Upper lobe of left lung (tissue), 6 donors: ENCODE data around the gene MESD. TPM values are rescaled to one million over a fixed set of nuclear protein-coding genes. Genes with fewer than 3 reads are reported as not detected.
"Not testable (repeated sequence)": the region's sequence is repeated elsewhere in the genome, so short reads cannot be mapped to it uniquely, and the experiment has no call there.

ENCODE experiments used
- ATAC-seq, 2 donors: fragments of 200-7000 bp; cut with Tn5 transposase; one replicate each; pipeline ENCODE4 v1.9.1; 2022; ENCODE audit warnings: mild to moderate bottlenecking in 2 of 2, moderate library complexity in 2 of 2; ENCODE audit not compliant: low FRiP score in 2 of 2
- DNase-seq, 2 donors: peaks; one replicate each; pipeline ENCODE4 v3.0.0-alpha.2; 2019 to 2020
- H3K27ac ChIP-seq, 4 donors: fragments of 200-600 bp; sonication (generic); one replicate each; pipeline ENCODE4 v1.5.1; 2016 to 2019
- H3K27me3 ChIP-seq, 4 donors: fragments of 200-600 bp; sonication (generic); one replicate each; pipeline ENCODE4 v1.5.1; 2017 to 2019
- H3K36me3 ChIP-seq, 4 donors: fragments of 200-600 bp; sonication (generic); one replicate each; pipeline ENCODE4 v1.5.1; 2016 to 2019
- H3K4me1 ChIP-seq, 4 donors: fragments of 200-600 bp; sonication (generic); one replicate each; pipeline ENCODE4 v1.5.1; 2018 to 2019
- H3K4me3 ChIP-seq, 4 donors: fragments of 200-600 bp; sonication (generic); one replicate each; pipeline ENCODE4 v1.5.1; 2017 to 2019; ENCODE audit warnings: mild to moderate bottlenecking in 2 of 4, moderate library complexity in 1 of 4
- H3K9me3 ChIP-seq, 4 donors: fragments of 200-600 bp; sonication (generic); one replicate each; pipeline ENCODE4 v1.5.1; 2018 to 2019
- EP300 ChIP-seq, 4 donors: sonication (generic); formaldehyde crosslinking; IDR thresholded peaks; one replicate each; pipeline ENCODE4 v1.5.1; 2017; ENCODE audit warnings: antibody characterized with exemption in 4 of 4, control low read depth in 2 of 4
- POLR2A ChIP-seq, 4 donors: fragments of 450-650 bp; IDR thresholded peaks; one replicate each; pipeline ENCODE4 v1.5.1; 2016 to 2017; ENCODE audit warnings: antibody characterized with exemption in 4 of 4, mild to moderate bottlenecking in 2 of 4
- POLR2AphosphoS5 ChIP-seq, 2 donors: sonication (generic); formaldehyde crosslinking; IDR thresholded peaks; one replicate each; pipeline ENCODE4 v1.5.1; 2017; ENCODE audit warnings: antibody characterized with exemption in 2 of 2
- WGBS, 2 donors: methylation state at CpG; one replicate each; pipeline ENCODE4 v1.1.5; 2017 to 2018; 5-methylcytosine and 5-hydroxymethylcytosine counted together
- total RNA-seq, 6 donors: library from RNA; depleted of rRNA in 4 of 6; stranded (reverse); fragments of >200 nt in 4 of 6; gene quantifications; one replicate each; pipeline versions ENCODE4 v1.1.0 to v1.2.1, GENCODE V29; 2016 to 2021
- TF ChIP-seq, protein P1 (sequence below), 6 experiments: fragments of 450-650 bp in 4 of 6; fragments of 200-600 bp in 2 of 6; sonication (generic) in 2 of 6; IDR thresholded peaks; one replicate each; pipeline ENCODE4 v1.5.1; 2016 to 2019; ENCODE audit warnings: antibody characterized with exemption in 6 of 6
- donor health status: DM: no; HTN: no; CAD: no; lungs with moderate emphysema.
- donor health status: DM: no; HTN: yes; CAD: no; lungs with severe emphysema.

MESD gene
- total RNA-seq, 6 donors from 2014 or later: 18.2 to 35.6 (median 23.5) TPM

DNA sequence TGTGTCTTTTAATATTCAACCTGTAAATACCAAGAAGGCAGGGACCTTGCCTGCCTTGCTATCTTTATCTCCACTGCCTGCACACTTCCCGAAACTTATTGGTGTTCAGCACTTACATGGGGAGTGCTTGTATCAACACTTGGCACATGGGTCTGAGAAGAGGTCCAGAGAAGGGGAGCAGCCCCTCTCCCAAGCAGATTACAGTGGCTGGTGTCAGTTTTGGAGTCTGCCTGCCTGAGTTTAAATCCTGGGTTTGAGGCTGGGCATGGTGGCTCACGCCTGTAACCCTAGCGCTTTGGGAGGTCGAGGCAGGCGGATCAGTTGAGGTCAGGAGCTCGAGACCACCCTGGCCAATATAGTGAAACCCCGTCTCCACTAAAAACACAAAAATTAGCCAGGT lies 20.3 kb downstream of the MESD start:
- no peak for DNase-seq
- H3K4me1 ChIP-seq: peaks cover 0 to 8% (median 5%) of the 10 kb centered on the region in 4 donors
- H3K27me3 ChIP-seq: no peaks in the 10 kb centered on the region
- 86 to 93% methylated on average over 7 of the region's 7 CpGs for WGBS, 2 donors
- no peaks in the 10 kb centered on the region for H3K9me3 ChIP-seq
- H3K36me3 ChIP-seq: peaks cover 0 to 24% (median 8%) of the 10 kb centered on the region in 4 donors
- no peak overlapping the region for H3K4me3 ChIP-seq
- no peak for ATAC-seq
- no peak for TF ChIP-seq POLR2AphosphoS5 (IDR thresholded peaks at IDR 0.05)
- TF ChIP-seq, protein P1, sequence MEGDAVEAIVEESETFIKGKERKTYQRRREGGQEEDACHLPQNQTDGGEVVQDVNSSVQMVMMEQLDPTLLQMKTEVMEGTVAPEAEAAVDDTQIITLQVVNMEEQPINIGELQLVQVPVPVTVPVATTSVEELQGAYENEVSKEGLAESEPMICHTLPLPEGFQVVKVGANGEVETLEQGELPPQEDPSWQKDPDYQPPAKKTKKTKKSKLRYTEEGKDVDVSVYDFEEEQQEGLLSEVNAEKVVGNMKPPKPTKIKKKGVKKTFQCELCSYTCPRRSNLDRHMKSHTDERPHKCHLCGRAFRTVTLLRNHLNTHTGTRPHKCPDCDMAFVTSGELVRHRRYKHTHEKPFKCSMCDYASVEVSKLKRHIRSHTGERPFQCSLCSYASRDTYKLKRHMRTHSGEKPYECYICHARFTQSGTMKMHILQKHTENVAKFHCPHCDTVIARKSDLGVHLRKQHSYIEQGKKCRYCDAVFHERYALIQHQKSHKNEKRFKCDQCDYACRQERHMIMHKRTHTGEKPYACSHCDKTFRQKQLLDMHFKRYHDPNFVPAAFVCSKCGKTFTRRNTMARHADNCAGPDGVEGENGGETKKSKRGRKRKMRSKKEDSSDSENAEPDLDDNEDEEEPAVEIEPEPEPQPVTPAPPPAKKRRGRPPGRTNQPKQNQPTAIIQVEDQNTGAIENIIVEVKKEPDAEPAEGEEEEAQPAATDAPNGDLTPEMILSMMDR (IDR thresholded peaks at IDR 0.05): no peak
- TF ChIP-seq POLR2A (IDR thresholded peaks at IDR 0.05): no peak
- TF ChIP-seq EP300 (IDR thresholded peaks at IDR 0.05): no peak
- H3K27ac ChIP-seq: no peak overlapping the region

- Histone ChIP-seq H3K4me3 (no peak overlapping the region), H3K27ac (no peak overlapping the region), H3K4me1 (peaks cover 0 to 8% (median 0%) of the 10 kb centered on the region in 4 donors), H3K27me3 (no peaks in the 10 kb centered on the region), H3K9me3 (no peaks in the 10 kb centered on the region), H3K36me3 (peaks cover 0 to 24% (median 8%) of the 10 kb centered on the region in 4 donors)
- WGBS, 2 donors: 96 to 100% methylated on average over 3 to 4 of the region's 4 CpGs
- TF ChIP-seq EP300 (IDR thresholded peaks at IDR 0.05): no peak
- no peak for TF ChIP-seq POLR2AphosphoS5 (IDR thresholded peaks at IDR 0.05)
- no peak for TF ChIP-seq POLR2A (IDR thresholded peaks at IDR 0.05)
- TF ChIP-seq, protein P1 (IDR thresholded peaks at IDR 0.05): no peak
- DNase-seq: no peak
- ATAC-seq: no peak
These were observed 21.6 kb downstream of the MESD start for GRCh38 chr15:80967991-80968510.

- no peak for ATAC-seq
- H3K27ac ChIP-seq: no peak overlapping the region
- no peak for DNase-seq
These were observed 22.2 kb downstream of the MESD start for GRCh38 chr15:80967451-80967850.

GRCh38 chr15:80966431-80967197 lies 23.0 kb downstream of the MESD start:
- no peak overlapping the region for H3K4me3 ChIP-seq
- 90 to 95% methylated on average over 8 of the region's 8 CpGs for WGBS, 2 donors
- ATAC-seq (no peak), DNase-seq (no peak)
- H3K9me3 ChIP-seq: no peaks in the 10 kb centered on the region
- H3K27me3 ChIP-seq: no peaks in the 10 kb centered on the region
- no peak overlapping the region for H3K27ac ChIP-seq
- peaks cover 0 to 21% (median 5%) of the 10 kb centered on the region in 4 donors for H3K36me3 ChIP-seq
- peaks cover 0 to 8% (median 0%) of the 10 kb centered on the region in 4 donors for H3K4me1 ChIP-seq
- no peak for TF ChIP-seq POLR2AphosphoS5 (IDR thresholded peaks at IDR 0.05)
- TF ChIP-seq, protein P1 (IDR thresholded peaks at IDR 0.05): no peak
- no peak for TF ChIP-seq EP300 (IDR thresholded peaks at IDR 0.05)
- no peak for TF ChIP-seq POLR2A (IDR thresholded peaks at IDR 0.05)

More at GRCh38 chr15:80967451-80967850, 22.2 kb downstream of the MESD start:
- Histone ChIP-seq H3K4me3 (no peak overlapping the region), H3K4me1 (peaks cover 0 to 8% (median 0%) of the 10 kb centered on the region in 4 donors), H3K9me3 (no peaks in the 10 kb centered on the region), H3K27me3 (no peaks in the 10 kb centered on the region), H3K36me3 (peaks cover 0 to 24% (median 7%) of the 10 kb centered on the region in 4 donors)
- no peak for TF ChIP-seq POLR2A (IDR thresholded peaks at IDR 0.05)
- no peak for TF ChIP-seq POLR2AphosphoS5 (IDR thresholded peaks at IDR 0.05)
- no peak for TF ChIP-seq EP300 (IDR thresholded peaks at IDR 0.05)
- TF ChIP-seq, protein P1 (IDR thresholded peaks at IDR 0.05): no peak
- 80 to 85% methylated on average over 3 of the region's 3 CpGs for WGBS, 2 donors

DNA sequence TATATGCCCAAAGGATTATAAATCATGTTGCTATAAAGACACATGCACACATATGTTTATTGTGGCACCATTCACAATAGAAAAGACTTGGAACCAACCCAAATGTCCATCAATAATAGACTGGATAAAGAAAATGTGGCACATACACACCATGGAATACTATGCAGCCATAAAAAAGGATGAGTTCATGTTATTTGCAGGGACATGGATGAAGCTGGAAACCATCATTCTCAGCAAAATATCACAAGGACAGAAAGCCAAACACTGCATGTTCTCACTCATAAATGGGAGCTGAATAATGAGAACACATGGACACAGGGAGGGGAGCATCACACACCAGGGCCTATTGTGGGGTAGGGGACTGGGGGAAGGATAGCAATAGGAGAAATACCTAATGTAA lies 24.2 kb downstream of the MESD start:
- H3K27me3 ChIP-seq, H3K27ac ChIP-seq, H3K9me3 ChIP-seq, H3K4me1 ChIP-seq, ATAC-seq, DNase-seq, H3K4me3 ChIP-seq: not testable (repeated sequence)
- peaks cover 0 to 18% (median 5%) of the 10 kb centered on the region in 4 donors for H3K36me3 ChIP-seq
